ENCODE measurements around the gene CD55. TPM values are rescaled to one million over a fixed set of nuclear protein-coding genes. Genes with fewer than 3 reads are reported as not detected.

The CD55 gene
- total RNA-seq, 1 experiment from 2014 or later = 17.3 TPM

- peaks cover 13 to 14% of the 10 kb centered on the region in 2 experiments for H3K9me3 Mint-ChIP-seq
- no peaks in the 10 kb centered on the region for H3K23me2 ChIP-seq (ENCODE audit: insufficient read length, low read depth, low read length, poor library complexity, severe bottlenecking)
- H3K27ac ChIP-seq (ENCODE audit: insufficient read length, low read depth, low read length) = no peak overlapping the region
- H3K4me2 ChIP-seq (ENCODE audit: insufficient read depth, insufficient read length, low read length) = no peak overlapping the region
- no peak overlapping the region for H2BK12ac ChIP-seq (ENCODE audit: insufficient read length, low read depth, low read length)
- TF ChIP-seq CTCF (conservative IDR thresholded peaks at IDR 0.05) = no peak
- no peak overlapping the region for H3K23ac ChIP-seq (ENCODE audit: insufficient read length, low read depth, low read length)
- no CpG with 5 or more reads among the region's 8 CpGs for WGBS (ENCODE audit: extremely low coverage, insufficient read length, low lambda C conversion rate)
- no peaks in the 10 kb centered on the region for H3K79me1 ChIP-seq (ENCODE audit: insufficient read depth, low read depth, low read length, poor library complexity, severe bottlenecking)
- no peak overlapping the region for H4K91ac ChIP-seq (ENCODE audit: insufficient read length, low read depth, low read length)
- no peak overlapping the region for H3K14ac ChIP-seq (ENCODE audit: insufficient read depth, low read length)
- H2AK5ac ChIP-seq (ENCODE audit: insufficient read length, low read length) = no peak overlapping the region
- H4K20me1 ChIP-seq (ENCODE audit: control insufficient read depth, insufficient read depth, insufficient read length) = no peaks in the 10 kb centered on the region
- H4K5ac ChIP-seq (ENCODE audit: insufficient read length, low read depth, low read length) = no peak overlapping the region
- H2BK20ac ChIP-seq (ENCODE audit: low read depth, low read length, poor library complexity, severe bottlenecking) = no peak overlapping the region
- no peak overlapping the region for H3K27ac Mint-ChIP-seq
- H2BK5ac ChIP-seq (ENCODE audit: insufficient read length, low read length) = no peak overlapping the region
- no peak overlapping the region for H3K18ac ChIP-seq (ENCODE audit: insufficient read length, low read depth, low read length)
- no peak overlapping the region for H3K4ac ChIP-seq (ENCODE audit: low read depth, low read length)
- no peak overlapping the region for H2BK120ac ChIP-seq (ENCODE audit: low read depth, low read length, poor library complexity, severe bottlenecking)
- no peaks in the 10 kb centered on the region for H3K9me3 ChIP-seq (ENCODE audit: control insufficient read depth, low read depth, low read length)
- H3K27me3 ChIP-seq (ENCODE audit: insufficient read depth, low read length) = no peaks in the 10 kb centered on the region
- H2AFZ ChIP-seq (ENCODE audit: low read length) = no peak overlapping the region
- H3K36me3 Mint-ChIP-seq (ENCODE audit: insufficient read depth in 1 of 3, low read depth in 3 of 3) = peaks cover 4 to 15% (median 12%) of the 10 kb centered on the region in 3 experiments; a peak in 6 of 7 replicates
- H3K9ac ChIP-seq (ENCODE audit: extremely low read depth, insufficient read length, low read length) = no peak overlapping the region
- H4K8ac ChIP-seq (replicated peaks; ENCODE audit: insufficient read length, low read depth, low read length) = no peak overlapping the region
- no peaks in the 10 kb centered on the region for H3K79me2 ChIP-seq (ENCODE audit: insufficient read depth, low read length)
- H3K4me1 ChIP-seq (ENCODE audit: insufficient read depth, low read length) = no peaks in the 10 kb centered on the region; the same call in 1 of the 2 replicates
- no peak overlapping the region for H3K56ac ChIP-seq (ENCODE audit: insufficient read length, low read depth, low read length)
- H3K4me3 Mint-ChIP-seq = no peak overlapping the region
- 0 out of 2 replicates have a peak, but pooled peaks cover 2% of the 10 kb centered on the region for H3K27me3 Mint-ChIP-seq (ENCODE audit: low read depth)
- DNase-seq = no peak
- H2BK15ac ChIP-seq (ENCODE audit: low read depth, low read length) = no peak overlapping the region
- H3K4me1 Mint-ChIP-seq = peaks cover 46 to 55% of the 10 kb centered on the region in 2 experiments
- H3T11ph ChIP-seq (ENCODE audit: low read length) = no peak overlapping the region
Observed at GRCh38 chr1:207304710-207305488, 16.6 kb upstream of the CD55 start.
